HepG2 (cell line): ENCODE results near the gene ZNF503. TPM values are rescaled to one million over a fixed set of nuclear protein-coding genes. Genes with fewer than 3 reads are reported as not detected.

Source experiments
- ATAC-seq: fragments of 200-7000 bp; cut with Tn5 transposase; 3 replicates; pipeline ENCODE4 v1.9.1; 2020; ENCODE audit warnings: mild to moderate bottlenecking, moderate library complexity
- BruUV-seq: library from RNA; stranded (reverse); fragments of 400-500 nt; replicated peaks from 2 replicates; lab custom pipeline; 2021; lab: Mats Ljungman, UMichigan
- CTCF ChIA-PET: fragments of 300-600 bp; formaldehyde crosslinking; extraction: SDS; loops from one replicate; lab custom pipeline; 2021; ENCODE audit warnings: low total read pairs, inconsistent platforms, low intra/inter-chr PET ratio; lab: Yijun Ruan, JAX
- POLR2A ChIA-PET: fragments of 350-600 bp; sonication (Branson Sonifier 250); formaldehyde crosslinking; loops from one replicate; lab custom pipeline; 2020; ENCODE audit warnings: antibody characterized with exemption, inconsistent platforms; lab: Yijun Ruan, JAX
- DNase-seq: peaks from one replicate; pipeline ENCODE4 v3.0.0-alpha.2; 2015; ENCODE audit warnings: low spot score
- FAIRE-seq: peaks from 3 replicates; lab custom pipeline; 2011; peaks lifted over from hg19 to GRCh38; lab: Jason Lieb, UNC
- H2AFZ ChIP-seq: one replicate; pipeline ENCODE4 v1.6.1; 2011; ENCODE audit warnings: low read length, inconsistent platforms
- H3K27ac ChIP-seq: fragments of 300-600 bp; 3 replicates; pipeline ENCODE4 v1.8.0; 2011; ENCODE audit warnings: mixed run types, mild to moderate bottlenecking, mixed read lengths, low read length, inconsistent platforms; ENCODE audit not compliant: insufficient read depth; ENCODE audit errors: extremely low read length
- H3K27me3 ChIP-seq, 2 experiments: fragments of 200-600 bp in 1 of 2; 2 replicates in 1 of 2; 3 replicates in 1 of 2; pipeline versions ENCODE4 v1.6.0 to v1.8.0; 2011; ENCODE audit warnings: low read length in 2 of 2, mild to moderate bottlenecking in 2 of 2, moderate library complexity in 2 of 2, inconsistent platforms in 1 of 2; ENCODE audit not compliant: insufficient read depth in 2 of 2, control insufficient read depth in 1 of 2
- H3K36me3 ChIP-seq, 2 experiments: fragments of 200-600 bp in 1 of 2; replicated peaks in 1 of 2; 2 replicates in 1 of 2; 3 replicates in 1 of 2; pipeline versions ENCODE4 v1.5.1 to v1.8.0; 2011; ENCODE audit warnings: low read length in 2 of 2, inconsistent platforms in 1 of 2; ENCODE audit not compliant: insufficient read depth in 2 of 2, control insufficient read depth in 1 of 2
- H3K4me1 ChIP-seq: 2 replicates; pipeline ENCODE4 v1.5.1; 2012; ENCODE audit warnings: low read length, inconsistent platforms; ENCODE audit not compliant: insufficient read depth
- H3K4me2 ChIP-seq: 2 replicates; pipeline ENCODE4 v1.6.0; 2011; ENCODE audit warnings: low read depth, low read length, inconsistent platforms
- H3K4me3 ChIP-seq, 3 experiments: fragments of 200-600 bp in 1 of 3; sonication (generic), shearing (Covaris generic) in 1 of 3; replicated peaks in 1 of 3; 2 replicates each; pipeline ENCODE4 v1.5.1; 2011 to 2016; ENCODE audit warnings: low read length in 3 of 3, inconsistent platforms in 2 of 3, low read depth in 2 of 3, mild to moderate bottlenecking in 2 of 3, control low read depth in 1 of 3, mixed read lengths in 1 of 3; ENCODE audit not compliant: insufficient read depth in 1 of 3
- H3K79me2 ChIP-seq: one replicate; pipeline ENCODE4 v1.6.1; 2011; ENCODE audit warnings: low read length, inconsistent platforms; ENCODE audit not compliant: insufficient read depth
- H3K9ac ChIP-seq: 2 replicates; pipeline ENCODE4 v1.6.0; 2011; ENCODE audit warnings: mild to moderate bottlenecking, low read depth, low read length, inconsistent platforms; ENCODE audit not compliant: insufficient read depth
- H3K9me3 ChIP-seq: 2 replicates; pipeline ENCODE4 v1.5.1; 2012; ENCODE audit warnings: mild to moderate bottlenecking, low read length
- H4K20me1 ChIP-seq: 2 replicates; pipeline ENCODE4 v1.6.0; 2011; ENCODE audit warnings: inconsistent platforms, mild to moderate bottlenecking, low read length, moderate library complexity; ENCODE audit not compliant: insufficient read depth
- ATF7-NPFF ChIP-seq: sonication (generic); formaldehyde crosslinking; IDR thresholded peaks from 2 replicates; pipeline ENCODE4 v1.8.1; 2023; ENCODE audit warnings: mild to moderate bottlenecking, low read depth, missing genetic modification reagents, moderate library complexity
- CHD2 ChIP-seq: IDR thresholded peaks from 2 replicates; pipeline ENCODE4 v1.6.1; 2011; ENCODE audit warnings: low read depth, low read length, improper control_type of control experiment
- DNMT1 ChIP-seq: sonication (generic); formaldehyde crosslinking; IDR thresholded peaks from 2 replicates; pipeline ENCODE4 v1.5.1; 2020; ENCODE audit warnings: mild to moderate bottlenecking, missing genetic modification reagents
- HMG20B ChIP-seq: conservative IDR thresholded peaks from 2 replicates; pipeline ENCODE4 v1.6.1; 2016; ENCODE audit warnings: missing genetic modification reagents, missing compliant biosample characterization
- KDM3A ChIP-seq: IDR thresholded peaks from 2 replicates; pipeline ENCODE4 v1.6.1; 2018; ENCODE audit warnings: low read depth, missing compliant biosample characterization
- KDM6A ChIP-seq: IDR thresholded peaks from 2 replicates; pipeline ENCODE4 v1.6.1; 2016; ENCODE audit warnings: low read depth
- NFIC ChIP-seq: IDR thresholded peaks from 2 replicates; pipeline ENCODE4 v1.6.1; 2012; ENCODE audit warnings: mild to moderate bottlenecking, low read length, inconsistent platforms
- TEAD3 ChIP-seq: optimal IDR thresholded peaks from 2 replicates; pipeline ENCODE3; 2016; ENCODE audit warnings: borderline replicate concordance
- ZEB1 ChIP-seq: IDR thresholded peaks from 2 replicates; pipeline ENCODE4 v1.6.1; 2012; ENCODE audit warnings: mild to moderate bottlenecking, low read depth, inconsistent platforms; ENCODE audit not compliant: insufficient replicate concordance
- ZFX ChIP-seq: sonication (generic); formaldehyde crosslinking; IDR thresholded peaks from 2 replicates; pipeline ENCODE4 v1.4.0; 2020; ENCODE audit warnings: mild to moderate bottlenecking, low read depth, missing genetic modification reagents, moderate library complexity
- ZMYM4 ChIP-seq: sonication (generic); formaldehyde crosslinking; IDR thresholded peaks from 2 replicates; pipeline ENCODE4 v1.8.1; 2023; ENCODE audit warnings: mild to moderate bottlenecking, missing genetic modification reagents
- ZNF33A ChIP-seq: sonication (generic); formaldehyde crosslinking; IDR thresholded peaks from 2 replicates; pipeline ENCODE4 v1.5.1; 2020; ENCODE audit warnings: missing genetic modification reagents, mild to moderate bottlenecking, moderate library complexity, borderline replicate concordance
- ZNF414 ChIP-seq: sonication (generic); formaldehyde crosslinking; IDR thresholded peaks from 2 replicates; pipeline ENCODE4 v1.5.0; 2020; ENCODE audit warnings: missing genetic modification reagents
- ZNF704 ChIP-seq: sonication (generic); formaldehyde crosslinking; IDR thresholded peaks from 2 replicates; pipeline ENCODE4 v1.8.1; 2023; ENCODE audit warnings: mild to moderate bottlenecking, inconsistent platforms, moderate library complexity, missing genetic modification reagents, borderline replicate concordance
- ZNF709 ChIP-seq: sonication (generic); formaldehyde crosslinking; IDR thresholded peaks from 2 replicates; pipeline ENCODE4 v1.5.0; 2020; ENCODE audit warnings: mild to moderate bottlenecking, missing genetic modification reagents
- WGBS: methylation state at CpG from one replicate; pipeline ENCODE4 v1.1.6; 2017; ENCODE audit warnings: low lambda C conversion rate; 5-methylcytosine and 5-hydroxymethylcytosine counted together
- in situ Hi-C: cut with HindIII; loops from 2 replicates; pipeline ENCODE4 v1.10.0; 2017; ENCODE audit warnings: low pct_unique_long_range_greater_than_20kb; ENCODE audit not compliant: extremely low pct_ligation_motif_present
- intact Hi-C: fragments of 100-400 bp; cut with micrococcal nuclease; formaldehyde crosslinking; loops from one replicate; pipeline ENCODE4 v1.10.0; 2022; ENCODE audit not compliant: unreplicated experiment
- polyA plus RNA-seq, 8 experiments: library from polyadenylated mRNA; depleted of rRNA in 3 of 8; stranded (reverse) in 7 of 8; unstranded in 1 of 8; fragments of >200 nt; fragmentation: Illumina TruSeq in 4 of 8; extraction: Trizol in 4 of 8; gene quantifications; 2 replicates each; pipeline versions ENCODE4 v1.2.1 to v1.2.3, GENCODE V29; 2011 to 2016; ENCODE audit warnings: low read depth in 4 of 8, missing spikeins in 1 of 8, mixed read lengths in 1 of 8; ENCODE audit not compliant: insufficient read depth in 1 of 8
- total RNA-seq, 5 experiments: library from RNA; depleted of rRNA; stranded (reverse); fragments of >200 nt; fragmentation: Illumina TruSeq; extraction: Trizol; gene quantifications; 2 replicates each; pipeline ENCODE4 v1.2.3, GENCODE V29; 2016; ENCODE audit warnings: low read depth in 1 of 5
- TF ChIP-seq, protein P1 (sequence below): sonication (generic); formaldehyde crosslinking; IDR thresholded peaks from 2 replicates; pipeline ENCODE4 v1.8.1; 2023; ENCODE audit warnings: missing genetic modification reagents, inconsistent platforms, borderline replicate concordance
- TF ChIP-seq, protein P2 (sequence below): IDR thresholded peaks from 2 replicates; pipeline ENCODE4 v1.6.1; 2016
- TF ChIP-seq, protein P3 (sequence below): IDR thresholded peaks from 2 replicates; pipeline ENCODE4 v1.6.1; 2016; ENCODE audit warnings: control low read depth

Gene ZNF503
- total and polyA plus RNA-seq, 2 of the 13 experiments (the other 11 are each of a cell fraction or from before 2014, with no cell fraction given) = 2.7 to 8.3 TPM

- TF ChIP-seq, protein P1, sequence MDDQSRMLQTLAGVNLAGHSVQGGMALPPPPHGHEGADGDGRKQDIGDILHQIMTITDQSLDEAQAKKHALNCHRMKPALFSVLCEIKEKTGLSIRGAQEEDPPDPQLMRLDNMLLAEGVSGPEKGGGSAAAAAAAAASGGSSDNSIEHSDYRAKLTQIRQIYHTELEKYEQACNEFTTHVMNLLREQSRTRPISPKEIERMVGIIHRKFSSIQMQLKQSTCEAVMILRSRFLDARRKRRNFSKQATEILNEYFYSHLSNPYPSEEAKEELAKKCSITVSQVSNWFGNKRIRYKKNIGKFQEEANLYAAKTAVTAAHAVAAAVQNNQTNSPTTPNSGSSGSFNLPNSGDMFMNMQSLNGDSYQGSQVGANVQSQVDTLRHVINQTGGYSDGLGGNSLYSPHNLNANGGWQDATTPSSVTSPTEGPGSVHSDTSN (CRISPR knock-in tag) = no peak
- no peak for TF ChIP-seq ZNF33A (CRISPR knock-in tag)
- peak; percentile 77 for TF ChIP-seq TEAD3 (CRISPR knock-in tag)
- 0 out of 2 replicates have a peak, but pooled peaks have one; percentile 26 for TF ChIP-seq NFIC
- TF ChIP-seq, all 625 proteins: peak for 41
These were observed 31.2 kb upstream of the ZNF503 start (continued) for GRCh38 chr10:75432763-75433162.

GRCh38 chr10:75432176-75432575 lies 30.6 kb upstream of the ZNF503 start:
- FAIRE-seq (no peak), ATAC-seq (peak; percentile 13), DNase-seq (peak; percentile 43)
- no TSS peak for BruUV-seq
- Histone ChIP-seq H4K20me1 (no peaks in the 10 kb centered on the region), H3K36me3 (no peaks in the 10 kb centered on the region), H3K4me1 (peaks cover 87% of the 10 kb centered on the region), H3K4me3 (peak overlapping the region; percentile 77 to 95 (median 79)), H3K4me2 (peak overlapping the region; percentile 97), H3K27ac (peak overlapping the region; percentile 92), H3K9ac (peak overlapping the region; percentile 91), H3K9me3 (no peaks in the 10 kb centered on the region), H3K79me2 (peaks cover 21% of the 10 kb centered on the region), H2AFZ (no peak overlapping the region), H3K27me3 (no peaks in the 10 kb centered on the region)
- CTCF ChIA-PET = no interaction called here
- POLR2A ChIA-PET = interaction anchor here (0.7 to 12.3 kb wide), 12 partner anchors 9 to 619 kb away, joined by 3 to 219 read pairs (median 4); partner anchors contain the start of gene ZNF503
- in situ Hi-C loops = loop anchor here (5.0 kb wide), 1 partner anchor 65 kb away; no protein-coding TSS in a partner anchor
- 14% methylated on average over 4 of the region's 5 CpGs for WGBS
- intact Hi-C loops = loop anchor here (5.0 to 10.0 kb wide), 2 partner anchors 65 to 93 kb away; no protein-coding TSS in a partner anchor
- TF ChIP-seq KDM6A (CRISPR knock-in tag) (no peak), ZMYM4 (no peak), ZEB1 (peak; percentile 22), CHD2 (no peak), ZNF709 (CRISPR knock-in tag) (no peak), KDM3A (CRISPR knock-in tag) (no peak), ATF7-NPFF (CRISPR knock-in tag) (no peak), ZNF414 (peak; percentile 13; the same call in 1 of the 2 replicates), DNMT1 (CRISPR knock-in tag) (no peak), ZFX (CRISPR knock-in tag) (no peak), ZNF704 (no peak), HMG20B (CRISPR knock-in tag) (no peak)
- TF ChIP-seq, protein P2, sequence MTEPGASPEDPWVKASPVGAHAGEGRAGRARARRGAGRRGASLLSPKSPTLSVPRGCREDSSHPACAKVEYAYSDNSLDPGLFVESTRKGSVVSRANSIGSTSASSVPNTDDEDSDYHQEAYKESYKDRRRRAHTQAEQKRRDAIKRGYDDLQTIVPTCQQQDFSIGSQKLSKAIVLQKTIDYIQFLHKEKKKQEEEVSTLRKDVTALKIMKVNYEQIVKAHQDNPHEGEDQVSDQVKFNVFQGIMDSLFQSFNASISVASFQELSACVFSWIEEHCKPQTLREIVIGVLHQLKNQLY = no peak
- TF ChIP-seq, protein P3, sequence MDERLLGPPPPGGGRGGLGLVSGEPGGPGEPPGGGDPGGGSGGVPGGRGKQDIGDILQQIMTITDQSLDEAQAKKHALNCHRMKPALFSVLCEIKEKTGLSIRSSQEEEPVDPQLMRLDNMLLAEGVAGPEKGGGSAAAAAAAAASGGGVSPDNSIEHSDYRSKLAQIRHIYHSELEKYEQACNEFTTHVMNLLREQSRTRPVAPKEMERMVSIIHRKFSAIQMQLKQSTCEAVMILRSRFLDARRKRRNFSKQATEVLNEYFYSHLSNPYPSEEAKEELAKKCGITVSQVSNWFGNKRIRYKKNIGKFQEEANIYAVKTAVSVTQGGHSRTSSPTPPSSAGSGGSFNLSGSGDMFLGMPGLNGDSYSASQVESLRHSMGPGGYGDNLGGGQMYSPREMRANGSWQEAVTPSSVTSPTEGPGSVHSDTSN = no peak
